Measurements from ENCODE around the gene SLC7A7.
"Not testable (repeated sequence)": the region's sequence is repeated elsewhere in the genome, so short reads cannot be mapped to it uniquely, and the experiment has no call there.

The SLC7A7 gene

DNA sequence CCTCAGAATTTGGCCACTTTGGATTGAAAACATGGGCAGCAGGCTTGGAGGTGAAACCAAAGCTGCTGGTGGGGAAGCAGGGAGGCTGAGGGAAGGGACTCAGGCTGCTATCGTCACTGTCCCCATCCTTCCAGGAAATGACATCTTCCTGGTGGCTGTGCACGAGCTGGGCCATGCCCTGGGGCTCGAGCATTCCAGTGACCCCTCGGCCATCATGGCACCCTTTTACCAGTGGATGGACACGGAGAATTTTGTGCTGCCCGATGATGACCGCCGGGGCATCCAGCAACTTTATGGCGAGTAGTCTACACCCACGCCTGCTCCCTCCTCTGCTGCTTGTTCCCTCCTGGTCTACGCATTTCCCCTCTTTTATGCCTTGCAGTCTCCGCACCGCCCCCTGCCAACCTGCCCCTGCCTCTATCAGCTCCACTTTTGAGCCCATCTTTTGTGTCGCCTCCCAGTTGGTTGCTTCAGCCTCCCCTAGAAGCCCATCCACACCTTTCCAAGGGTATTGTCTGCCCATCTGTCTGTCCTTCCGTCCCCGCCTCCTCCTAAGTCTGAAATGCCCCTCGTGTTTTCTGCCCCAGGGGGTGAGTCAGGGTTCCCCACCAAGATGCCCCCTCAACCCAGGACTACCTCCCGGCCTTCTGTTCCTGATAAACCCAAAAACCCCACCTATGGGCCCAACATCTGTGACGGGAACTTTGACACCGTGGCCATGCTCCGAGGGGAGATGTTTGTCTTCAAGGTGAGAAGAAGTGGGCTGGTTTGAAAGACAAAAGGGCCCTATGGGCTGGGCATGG lies 28.1 kb upstream of the SLC7A7 start:
- DNase-seq (ENCODE audit: low spot score): no peak

DNA sequence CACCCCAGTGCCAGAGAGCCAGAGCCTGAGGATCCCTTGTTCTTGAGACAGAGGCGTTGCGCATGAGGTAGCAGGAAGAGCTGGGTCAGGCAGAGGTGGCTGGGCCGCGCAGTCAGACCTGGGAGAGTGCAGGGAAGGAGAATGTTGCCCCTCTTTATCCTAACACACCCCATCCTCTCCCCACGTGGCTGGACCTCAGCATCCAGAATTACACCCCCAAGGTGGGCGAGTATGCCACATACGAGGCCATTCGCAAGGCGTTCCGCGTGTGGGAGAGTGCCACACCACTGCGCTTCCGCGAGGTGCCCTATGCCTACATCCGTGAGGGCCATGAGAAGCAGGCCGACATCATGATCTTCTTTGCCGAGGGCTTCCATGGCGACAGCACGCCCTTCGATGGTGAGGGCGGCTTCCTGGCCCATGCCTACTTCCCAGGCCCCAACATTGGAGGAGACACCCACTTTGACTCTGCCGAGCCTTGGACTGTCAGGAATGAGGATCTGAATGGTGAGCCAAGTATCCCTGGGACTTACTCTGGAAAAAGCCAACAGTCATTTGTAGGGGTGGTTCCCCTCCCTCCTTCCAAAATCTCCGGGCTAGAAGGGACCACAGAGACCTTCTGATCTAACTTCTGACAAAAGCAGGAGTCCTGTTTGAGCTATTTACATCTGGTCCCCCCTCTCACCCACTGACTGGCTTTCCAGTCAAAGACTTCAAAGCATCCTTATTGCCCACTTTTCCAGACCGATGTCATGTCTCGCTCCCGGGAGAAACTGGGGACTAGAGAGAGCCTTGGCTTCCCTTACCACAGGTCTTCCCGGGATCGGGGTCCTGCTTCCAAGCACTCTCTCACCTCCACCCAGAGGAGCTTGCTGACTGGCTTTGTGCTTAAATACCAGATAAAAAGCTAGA lies 27.2 kb upstream of the SLC7A7 start:
- no peak for DNase-seq (ENCODE audit: low spot score)

DNA sequence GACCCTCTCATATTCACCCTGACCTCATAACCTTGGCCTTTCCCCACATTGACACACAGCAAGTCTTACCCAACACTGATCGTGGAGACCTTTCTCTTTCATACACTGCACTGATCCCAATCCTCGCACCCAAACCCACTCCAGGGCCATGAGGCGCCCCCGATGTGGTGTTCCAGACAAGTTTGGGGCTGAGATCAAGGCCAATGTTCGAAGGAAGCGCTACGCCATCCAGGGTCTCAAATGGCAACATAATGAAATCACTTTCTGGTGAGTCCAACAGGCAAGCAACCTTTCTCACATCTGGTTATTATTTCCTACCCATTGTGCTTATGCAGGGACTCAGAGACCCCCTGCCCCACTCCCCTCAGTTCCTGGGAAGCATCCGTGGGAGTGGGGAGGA lies 26.5 kb upstream of the SLC7A7 start:
- no peak for DNase-seq (ENCODE audit: low spot score)

DNA sequence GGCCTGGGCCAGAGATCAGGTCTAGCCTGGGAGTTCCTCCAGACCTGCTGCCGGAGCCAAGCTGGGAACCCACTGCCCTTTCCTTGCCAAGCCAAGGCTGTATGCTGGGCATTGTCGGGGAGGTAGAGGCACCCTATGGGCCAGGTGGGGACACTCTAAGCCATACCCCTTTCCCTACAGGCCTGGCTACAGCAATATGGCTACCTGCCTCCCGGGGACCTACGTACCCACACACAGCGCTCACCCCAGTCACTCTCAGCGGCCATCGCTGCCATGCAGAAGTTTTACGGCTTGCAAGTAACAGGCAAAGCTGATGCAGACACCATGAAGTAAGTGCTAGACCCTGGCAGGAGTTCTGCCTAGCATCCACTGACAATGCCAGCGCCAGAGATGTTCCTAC lies 26.1 kb upstream of the SLC7A7 start:
- DNase-seq (ENCODE audit: low spot score): no peak

DNA sequence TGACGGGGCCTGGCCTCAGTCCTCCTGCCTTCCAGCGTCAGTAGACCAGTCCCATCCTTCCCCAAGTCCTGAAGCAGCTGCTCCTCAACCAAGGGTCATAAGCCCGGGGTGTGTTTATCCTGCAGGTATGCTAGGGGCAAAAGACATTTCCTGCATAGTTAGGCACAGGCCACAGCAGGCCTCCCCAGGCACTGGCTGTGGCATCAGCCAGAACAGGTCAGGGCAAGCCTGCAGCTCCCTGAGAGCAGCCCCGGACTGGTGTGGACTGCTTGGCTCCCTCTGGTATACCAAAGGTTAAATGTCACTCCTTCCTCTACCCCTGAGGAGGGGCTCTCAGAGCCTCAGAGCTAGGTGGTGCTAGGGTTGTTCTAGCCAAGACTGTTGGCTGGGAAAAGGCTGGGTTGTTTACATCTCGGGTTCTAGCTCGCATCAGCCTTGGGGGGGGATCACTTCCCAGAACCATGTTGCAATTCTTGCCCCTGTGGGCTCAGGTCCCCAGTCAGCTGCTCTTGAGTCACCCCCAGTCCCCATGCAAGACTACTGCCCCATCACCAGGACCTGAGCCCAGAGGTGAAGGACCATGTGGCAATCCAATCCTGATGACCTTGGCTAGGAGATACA lies 24.0 kb upstream of the SLC7A7 start:
- no peak for DNase-seq (ENCODE audit: low spot score)

DNA sequence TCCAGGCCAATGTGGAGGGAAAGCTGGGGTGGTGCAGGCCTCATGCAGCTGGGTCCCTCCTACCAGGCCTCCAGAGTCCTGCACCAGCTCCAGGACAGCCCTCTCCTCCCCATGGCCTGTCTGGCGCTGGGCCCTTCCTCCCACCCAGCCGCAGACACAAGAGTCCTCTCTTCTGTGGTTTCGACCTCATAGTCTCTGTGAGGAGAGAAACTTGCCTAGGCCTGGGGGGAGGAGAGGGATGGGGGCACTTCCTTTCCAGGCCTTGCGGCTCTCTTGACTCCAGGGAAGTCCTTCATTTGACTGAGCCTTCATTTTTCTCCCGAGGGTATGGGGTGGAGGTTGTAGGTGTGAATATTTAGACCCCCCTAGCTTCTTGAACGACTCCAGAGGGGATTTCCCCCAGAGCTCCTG lies 23.4 kb upstream of the SLC7A7 start:
- DNase-seq (ENCODE audit: low spot score): no peak

DNA sequence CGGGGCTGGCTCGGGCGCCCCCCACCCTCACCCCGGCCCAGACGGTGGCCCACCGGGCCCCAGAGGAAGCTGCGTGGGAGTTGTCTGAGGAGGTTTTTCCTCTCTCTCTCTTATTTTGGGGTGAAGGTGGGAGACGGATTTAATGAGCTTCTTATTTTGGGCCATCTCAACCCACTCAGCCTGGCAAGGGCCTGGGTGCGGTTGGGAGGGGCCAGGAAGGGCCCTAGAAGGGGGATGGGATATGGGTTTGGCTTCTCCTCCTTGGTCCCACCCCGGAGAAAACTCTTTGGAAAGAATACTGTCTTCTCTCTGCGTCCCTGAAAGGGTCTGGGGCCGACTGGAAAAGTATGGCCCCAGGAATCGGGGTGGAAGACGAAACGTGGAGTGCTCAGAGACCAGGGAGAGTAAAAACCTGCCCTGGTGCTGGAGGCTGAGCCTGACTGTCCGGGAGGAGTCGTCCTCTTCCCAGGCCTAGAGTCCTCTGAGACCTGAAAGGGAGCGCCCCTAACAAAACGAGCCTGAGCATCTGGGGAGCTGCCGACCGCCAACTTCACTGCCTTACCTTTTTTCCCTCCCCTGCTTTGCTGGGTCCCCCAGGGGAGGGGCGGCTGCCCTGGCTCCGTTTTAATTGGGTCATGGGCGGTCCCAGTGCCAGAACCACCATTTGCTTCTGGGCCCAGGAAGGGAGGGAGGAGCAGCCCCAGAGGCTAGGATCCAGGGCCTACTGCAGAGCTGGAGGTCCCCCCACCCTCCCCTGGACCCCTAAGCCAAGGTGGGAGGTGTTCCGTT lies 22.7 kb upstream of the SLC7A7 start:
- no peak for DNase-seq (ENCODE audit: low spot score)

DNA sequence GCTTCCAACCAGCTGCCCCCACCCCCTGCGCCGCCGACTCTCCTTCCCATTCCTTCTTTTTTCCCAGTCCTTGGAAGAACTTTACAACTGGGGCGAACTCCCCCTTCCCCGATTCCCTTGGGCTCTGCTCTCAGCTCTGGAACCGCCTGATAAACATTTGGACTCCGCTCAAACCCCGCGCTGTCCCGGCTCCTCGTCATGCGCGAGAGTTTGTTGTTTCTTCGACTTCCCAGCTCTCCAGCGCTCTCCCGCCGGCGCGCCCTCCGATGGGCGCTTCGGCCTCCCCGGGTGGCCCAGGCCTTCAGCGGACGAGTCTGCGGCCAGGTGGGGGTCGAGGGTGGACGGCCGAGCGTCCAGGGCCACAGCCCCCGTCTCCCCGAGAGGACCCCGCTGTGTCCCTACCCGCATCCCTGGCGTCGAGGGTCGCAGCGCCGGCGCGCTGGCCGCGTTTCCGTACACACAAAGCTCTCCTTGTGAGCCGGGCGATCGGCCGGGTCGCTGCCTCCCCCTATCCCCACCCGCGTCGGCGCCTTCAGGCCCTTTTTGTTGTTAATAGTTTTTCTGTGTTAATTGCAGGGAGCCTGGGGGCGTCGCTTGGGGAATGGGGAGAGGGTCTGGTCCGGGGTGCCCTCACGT lies 22.0 kb upstream of the SLC7A7 start:
- peak; percentile 41 for DNase-seq (ENCODE audit: low spot score)

DNA sequence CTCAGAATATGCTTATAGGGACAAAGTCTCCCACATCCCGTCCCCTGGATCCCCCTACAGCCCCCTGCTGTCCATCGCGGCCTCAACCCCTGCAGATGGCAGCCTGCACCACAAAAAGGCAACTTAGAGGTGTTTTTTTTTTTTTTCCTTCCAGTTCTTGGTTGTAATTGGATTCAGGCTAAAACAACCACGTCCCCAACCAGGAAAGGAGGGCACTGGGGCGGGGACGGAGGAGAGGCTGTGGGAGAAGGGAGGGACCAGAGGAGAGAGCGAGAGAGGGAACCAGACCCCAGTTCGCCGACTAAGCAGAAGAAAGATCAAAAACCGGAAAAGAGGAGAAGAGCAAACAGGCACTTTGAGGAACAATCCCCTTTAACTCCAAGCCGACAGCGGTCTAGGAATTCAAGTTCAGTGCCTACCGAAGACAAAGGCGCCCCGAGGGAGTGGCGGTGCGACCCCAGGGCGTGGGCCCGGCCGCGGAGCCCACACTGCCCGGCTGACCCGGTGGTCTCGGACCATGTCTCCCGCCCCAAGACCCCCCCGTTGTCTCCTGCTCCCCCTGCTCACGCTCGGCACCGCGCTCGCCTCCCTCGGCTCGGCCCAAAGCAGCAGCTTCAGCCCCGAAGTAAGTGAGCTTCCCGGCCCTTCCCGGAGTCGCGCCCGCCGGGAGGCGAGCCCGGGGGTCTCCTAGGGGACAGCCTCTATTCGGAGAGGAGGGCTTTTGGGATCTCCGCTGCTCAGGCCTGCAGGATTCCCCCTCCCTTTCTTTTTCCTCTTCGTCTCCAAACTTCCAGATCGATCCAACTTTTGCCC lies 21.3 kb upstream of the SLC7A7 start, which contains the start of gene MMP14:
Gene MMP14, plus strand, starts transcription at position 285 of the 813 bp plus-strand sequence. Its CDS starts 233 bp downstream, at position 518.
- no peak for DNase-seq (ENCODE audit: low spot score)

DNA sequence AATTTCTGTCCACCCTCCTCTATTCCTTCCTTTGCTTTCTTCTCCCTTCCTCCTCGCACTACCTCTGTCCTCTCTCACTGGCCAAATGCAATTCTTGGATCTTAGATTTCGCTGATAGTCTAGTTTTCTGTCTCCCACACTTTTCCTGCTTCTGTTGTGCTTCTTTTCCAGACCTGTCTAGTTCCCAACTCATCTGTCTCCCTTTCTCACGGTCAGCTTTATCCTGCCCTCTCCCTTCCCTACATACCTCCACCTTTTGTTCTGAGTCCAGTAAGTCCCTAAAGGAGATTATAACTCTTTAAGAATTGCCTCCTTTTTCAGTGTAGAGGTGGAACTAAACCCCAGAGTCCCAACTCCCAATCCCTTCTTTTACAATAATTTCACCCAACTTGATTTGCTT lies 20.3 kb upstream of the SLC7A7 start:
- no peak for DNase-seq (ENCODE audit: low spot score)

DNA sequence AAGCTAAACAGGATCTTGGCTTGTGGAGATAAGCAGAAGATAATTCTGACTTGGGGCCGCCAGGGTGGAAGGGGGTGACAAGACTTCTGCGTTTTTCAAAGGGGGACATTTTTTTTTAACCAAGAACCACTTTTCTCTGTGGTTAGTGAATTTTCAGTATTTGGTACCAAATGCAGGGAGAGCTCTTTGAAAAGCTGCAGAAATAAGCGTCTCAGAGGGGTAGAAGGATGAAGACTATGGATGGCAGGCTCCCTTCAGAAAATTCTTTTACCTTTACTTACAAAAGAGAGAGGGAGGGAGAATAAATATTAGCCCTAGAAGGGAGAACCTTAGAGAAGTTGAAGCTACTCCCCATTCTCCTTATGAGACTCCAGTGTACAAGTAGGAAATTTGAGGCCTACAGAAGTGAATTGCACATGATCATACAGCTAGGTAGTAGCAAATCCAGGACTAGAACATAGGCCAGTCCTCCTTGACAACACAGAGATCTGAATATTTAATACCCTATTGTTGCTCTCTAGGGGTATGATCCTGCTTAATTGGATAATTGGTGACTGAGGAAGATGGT lies 15.3 kb upstream of the SLC7A7 start:
- no peak for DNase-seq (ENCODE audit: low spot score)

DNA sequence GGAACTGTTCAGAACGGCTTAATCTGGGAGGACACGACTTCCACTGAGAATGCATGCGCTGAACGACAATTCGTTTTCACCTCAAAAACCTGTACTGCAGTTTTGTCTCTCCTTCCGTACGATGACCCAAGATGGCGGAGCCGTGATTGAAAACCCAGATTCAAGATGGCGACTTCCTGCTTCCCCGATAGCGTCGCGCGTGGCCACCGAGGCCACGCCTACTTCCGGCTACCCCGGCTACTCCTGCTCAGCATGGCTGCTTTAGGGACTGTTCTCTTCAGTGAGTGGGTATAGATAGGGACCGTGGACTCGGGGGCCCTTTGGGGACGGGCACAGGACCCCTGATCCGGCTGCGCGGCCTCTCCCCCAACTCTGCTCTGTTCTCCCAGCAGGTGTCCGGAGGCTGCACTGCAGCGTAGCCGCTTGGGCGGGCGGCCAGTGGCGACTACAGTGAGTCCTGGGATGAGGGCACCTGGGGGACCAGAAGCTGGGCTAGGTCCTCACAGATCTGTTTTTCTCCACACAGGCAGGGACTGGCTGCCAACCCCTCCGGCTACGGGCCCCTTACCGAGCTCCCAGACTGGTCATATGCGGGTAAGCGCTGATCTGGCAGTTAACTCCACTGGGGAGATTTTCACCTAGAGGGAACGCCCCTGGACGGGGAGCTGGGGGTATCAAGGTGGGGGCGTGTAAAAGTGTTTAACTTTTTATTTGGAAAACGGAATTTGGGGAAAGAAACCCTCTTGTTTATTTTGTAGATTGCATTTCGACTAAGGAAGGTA lies 14.6 kb upstream of the SLC7A7 start, which contains the start of gene MRPL52:
Gene MRPL52, plus strand, starts transcription at position 227 of the 782 bp plus-strand sequence. Its CDS starts 26 bp downstream, at position 253.
- peak; percentile 92 for DNase-seq (ENCODE audit: low spot score)

DNA sequence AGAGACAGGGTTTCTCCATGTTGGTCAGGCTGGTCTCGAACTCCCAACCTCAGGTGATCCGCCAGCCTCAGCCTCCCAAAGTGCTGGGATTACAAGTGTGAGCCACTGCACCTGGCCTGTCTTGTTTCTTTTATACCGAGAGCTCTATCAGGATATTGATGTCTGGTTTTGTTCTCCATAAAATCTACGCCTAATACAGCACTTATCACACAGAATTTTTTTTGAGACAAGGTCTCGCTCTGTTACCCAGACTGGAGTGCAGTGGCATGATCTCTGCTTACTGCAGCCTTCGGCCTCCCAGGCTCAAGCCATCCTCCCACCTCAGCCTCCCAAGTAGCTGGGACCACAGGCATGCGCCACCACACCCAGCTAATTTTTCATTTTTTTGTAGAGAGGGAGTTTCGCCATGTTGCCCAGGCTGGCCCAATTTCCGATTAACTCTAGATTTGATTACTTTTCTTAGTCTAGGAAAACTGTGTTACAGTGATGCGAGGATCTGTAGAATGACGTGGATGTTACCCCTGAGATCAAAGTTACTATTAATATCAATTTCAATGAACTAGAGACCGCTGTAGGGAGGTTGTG lies 13.9 kb upstream of the SLC7A7 start:
- DNase-seq (ENCODE audit: low spot score): not testable (repeated sequence)

DNA sequence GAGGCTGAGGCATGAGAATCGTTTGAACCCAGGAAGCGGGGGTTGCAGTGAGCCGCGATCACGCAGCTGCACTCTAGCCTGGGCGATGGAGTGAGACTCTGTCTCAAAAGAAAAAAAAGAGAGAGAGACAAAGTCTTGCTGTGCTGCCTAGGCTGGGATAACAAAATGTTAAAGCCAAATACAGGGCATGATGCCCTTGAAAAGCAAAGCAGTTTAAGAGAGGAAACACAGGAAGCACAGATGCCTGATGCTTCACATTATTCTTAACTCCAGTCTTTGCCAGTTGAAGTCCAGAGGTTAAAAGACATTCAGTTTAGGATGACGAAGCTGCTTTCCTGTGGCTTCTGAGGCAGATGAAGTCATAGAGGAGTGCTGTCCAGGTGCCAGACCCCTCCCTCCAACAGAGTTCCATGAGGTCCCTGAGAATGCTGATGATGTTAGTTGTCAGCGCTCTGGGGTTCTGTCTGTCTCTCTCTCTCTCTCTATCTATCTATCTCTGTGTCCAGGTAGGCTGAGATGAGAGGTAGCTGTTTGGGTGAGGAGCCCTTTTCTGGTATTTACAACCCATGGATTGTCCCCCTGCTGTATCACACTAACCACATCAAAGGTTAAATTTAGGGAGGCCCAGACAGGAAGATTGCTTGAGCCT lies 9.6 kb upstream of the SLC7A7 start:
- DNase-seq (ENCODE audit: low spot score): no peak

DNA sequence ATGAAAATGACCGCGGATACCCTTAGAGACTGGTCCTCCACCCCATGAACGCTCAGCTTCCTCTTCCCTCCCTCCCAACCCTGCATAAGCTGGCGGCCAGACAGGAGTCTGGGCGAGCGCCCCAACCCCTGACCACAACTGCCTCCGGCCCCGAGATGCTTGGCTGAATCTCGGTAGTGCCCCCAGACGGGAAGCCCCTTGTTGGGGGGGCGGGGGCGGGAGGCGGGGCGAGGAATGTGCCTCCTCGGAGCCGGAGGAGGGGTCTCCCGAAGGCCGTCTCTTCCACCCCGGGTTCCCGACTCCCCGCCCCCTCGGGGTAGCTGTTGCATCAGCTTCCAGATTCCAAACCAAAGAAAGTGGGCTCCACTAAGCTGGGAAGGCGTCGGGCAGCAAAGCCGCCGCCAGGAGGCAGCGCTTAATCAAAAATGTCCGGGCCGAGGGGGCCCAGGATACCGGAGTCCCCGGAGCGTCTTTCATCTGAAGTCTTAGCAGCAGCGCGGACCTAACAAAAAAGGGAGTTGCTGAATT lies 7.4 kb upstream of the SLC7A7 start:
- peak; percentile 77 for DNase-seq (ENCODE audit: low spot score)

DNA sequence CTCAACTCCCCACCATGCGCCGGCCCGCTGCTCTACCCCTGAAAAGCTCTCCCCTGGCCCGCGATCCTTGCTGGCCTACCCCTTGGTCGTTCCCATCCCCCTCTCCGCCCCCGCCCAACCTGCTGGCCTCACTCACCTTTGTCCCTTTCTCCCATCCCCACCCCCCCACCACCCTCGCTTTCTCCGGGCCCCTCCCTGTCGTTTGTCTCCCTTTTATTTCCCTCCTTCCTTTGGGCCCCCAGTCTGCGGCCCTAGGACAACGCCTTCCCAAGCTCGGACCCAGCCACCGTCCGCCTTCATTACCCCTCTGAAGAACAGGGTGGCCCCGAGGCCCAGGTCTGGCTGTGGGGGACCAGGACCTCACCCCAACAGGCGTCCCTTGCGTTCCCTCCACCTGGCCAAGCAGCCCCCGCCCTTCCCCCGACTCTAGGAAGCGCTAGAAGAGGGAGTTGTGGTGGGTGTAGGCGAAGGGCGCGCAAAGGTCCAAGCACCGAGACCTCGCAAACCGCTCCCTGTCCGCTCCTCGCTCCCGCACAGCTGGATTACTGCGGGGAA lies 6.9 kb upstream of the SLC7A7 start:
- no peak for DNase-seq (ENCODE audit: low spot score)

DNA sequence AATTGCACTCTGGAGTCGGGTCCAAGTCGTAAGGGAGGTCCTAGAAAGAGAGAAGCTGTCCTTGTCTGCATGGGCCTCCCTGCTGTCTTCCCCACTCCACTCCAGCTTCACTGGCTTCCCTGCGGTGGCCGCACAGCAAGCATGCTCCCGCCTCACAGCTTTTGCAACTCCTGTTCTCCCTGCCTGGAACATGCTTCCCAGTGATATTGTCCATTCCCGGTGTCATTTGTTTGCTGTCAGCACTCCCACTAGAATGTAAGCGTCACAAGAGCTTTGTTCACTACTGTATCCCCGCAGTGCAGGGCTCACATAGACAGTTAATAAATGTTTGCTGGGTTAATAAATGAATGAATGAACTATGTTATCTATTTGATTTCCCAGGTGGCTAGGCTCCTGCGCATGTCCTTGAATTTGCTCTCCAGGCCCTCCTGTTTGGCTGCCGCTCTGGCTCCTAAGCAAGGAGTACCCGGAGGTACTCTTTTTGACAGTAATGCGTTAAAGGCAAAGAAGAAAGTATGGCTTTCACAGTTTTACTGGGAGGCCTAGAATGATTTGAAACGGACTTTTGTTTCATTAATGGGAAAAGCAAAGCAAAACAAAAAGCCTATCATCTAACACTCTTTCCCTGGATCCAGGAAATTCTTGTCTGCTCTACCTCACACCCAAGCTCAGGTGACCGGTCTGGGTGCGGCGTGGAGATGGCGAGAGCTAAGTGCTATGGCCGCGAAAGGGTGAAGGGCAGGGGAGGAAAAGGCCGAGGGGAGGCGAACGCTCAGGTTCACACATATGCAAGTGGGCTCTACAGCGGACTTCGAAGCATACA lies 6.2 kb upstream of the SLC7A7 start:
- no peak for DNase-seq (ENCODE audit: low spot score)
